Nephron (organoid): Measurements from ENCODE around the gene HTR5A.

Experiments
- H3K27ac Mint-ChIP-seq, 3 experiments: 2 replicates each; pipeline ENCODE4 v1.8.0; 2020; ENCODE audit warnings: mixed read lengths in 3 of 3, mild to moderate bottlenecking in 2 of 3, moderate library complexity in 1 of 3
- H3K27me3 Mint-ChIP-seq: 2 replicates; pipeline ENCODE4 v1.8.0; 2021; ENCODE audit warnings: low read depth, mild to moderate bottlenecking, moderate library complexity, mixed read lengths
- H3K36me3 Mint-ChIP-seq: 2 replicates; pipeline ENCODE4 v1.8.0; 2020; ENCODE audit warnings: low read depth, mixed read lengths
- H3K4me1 Mint-ChIP-seq: 2 replicates; pipeline ENCODE4 v1.8.0; 2020; ENCODE audit warnings: mixed read lengths
- H3K4me3 Mint-ChIP-seq, 3 experiments: 2 replicates each; pipeline ENCODE4 v1.8.0; 2020; ENCODE audit warnings: mild to moderate bottlenecking in 3 of 3, mixed read lengths in 3 of 3, moderate library complexity in 2 of 3
- H3K9me3 Mint-ChIP-seq: 2 replicates; pipeline ENCODE4 v1.8.0; 2020; ENCODE audit warnings: mixed read lengths
- TF ChIP-seq, protein P1 (sequence below), 3 experiments: fragments of 200-600 bp; sonication (generic); IDR thresholded peaks; one replicate each; pipeline ENCODE4 v1.5.0; 2021; ENCODE audit warnings: antibody characterized with exemption in 3 of 3; ENCODE audit not compliant: unreplicated experiment in 3 of 3

The HTR5A gene

DNA sequence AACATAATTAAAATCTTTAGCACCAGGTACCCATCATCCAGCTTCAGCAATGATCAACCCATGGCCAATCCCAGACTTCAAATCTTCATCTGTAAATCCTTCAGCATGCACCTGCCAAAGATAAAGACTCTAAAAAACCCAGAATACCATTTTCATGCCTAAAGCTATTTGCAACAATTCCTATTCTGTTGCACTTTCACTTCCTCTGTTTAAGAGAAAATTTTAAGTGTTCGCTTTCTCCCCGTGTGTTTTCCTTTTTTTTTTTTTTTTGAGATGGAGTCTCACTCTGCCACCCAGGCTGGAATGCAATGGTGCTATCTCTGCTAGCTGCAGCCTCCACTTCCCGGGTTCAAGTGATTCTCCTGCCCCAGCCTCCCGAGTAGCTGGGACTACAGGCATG lies 31.8 kb upstream of the HTR5A start:
- TF ChIP-seq, protein P1, sequence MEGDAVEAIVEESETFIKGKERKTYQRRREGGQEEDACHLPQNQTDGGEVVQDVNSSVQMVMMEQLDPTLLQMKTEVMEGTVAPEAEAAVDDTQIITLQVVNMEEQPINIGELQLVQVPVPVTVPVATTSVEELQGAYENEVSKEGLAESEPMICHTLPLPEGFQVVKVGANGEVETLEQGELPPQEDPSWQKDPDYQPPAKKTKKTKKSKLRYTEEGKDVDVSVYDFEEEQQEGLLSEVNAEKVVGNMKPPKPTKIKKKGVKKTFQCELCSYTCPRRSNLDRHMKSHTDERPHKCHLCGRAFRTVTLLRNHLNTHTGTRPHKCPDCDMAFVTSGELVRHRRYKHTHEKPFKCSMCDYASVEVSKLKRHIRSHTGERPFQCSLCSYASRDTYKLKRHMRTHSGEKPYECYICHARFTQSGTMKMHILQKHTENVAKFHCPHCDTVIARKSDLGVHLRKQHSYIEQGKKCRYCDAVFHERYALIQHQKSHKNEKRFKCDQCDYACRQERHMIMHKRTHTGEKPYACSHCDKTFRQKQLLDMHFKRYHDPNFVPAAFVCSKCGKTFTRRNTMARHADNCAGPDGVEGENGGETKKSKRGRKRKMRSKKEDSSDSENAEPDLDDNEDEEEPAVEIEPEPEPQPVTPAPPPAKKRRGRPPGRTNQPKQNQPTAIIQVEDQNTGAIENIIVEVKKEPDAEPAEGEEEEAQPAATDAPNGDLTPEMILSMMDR (IDR thresholded peaks at IDR 0.05; ENCODE audit: unreplicated experiment in 3 of 3) = no peak
- Mint-ChIP-seq H3K27me3 (peaks cover 10% of the 10 kb centered on the region), H3K9me3 (peaks cover 3% of the 10 kb centered on the region), H3K36me3 (no peaks in the 10 kb centered on the region), H3K4me1 (no peaks in the 10 kb centered on the region), H3K27ac (no peak overlapping the region), H3K4me3 (no peak overlapping the region)

DNA sequence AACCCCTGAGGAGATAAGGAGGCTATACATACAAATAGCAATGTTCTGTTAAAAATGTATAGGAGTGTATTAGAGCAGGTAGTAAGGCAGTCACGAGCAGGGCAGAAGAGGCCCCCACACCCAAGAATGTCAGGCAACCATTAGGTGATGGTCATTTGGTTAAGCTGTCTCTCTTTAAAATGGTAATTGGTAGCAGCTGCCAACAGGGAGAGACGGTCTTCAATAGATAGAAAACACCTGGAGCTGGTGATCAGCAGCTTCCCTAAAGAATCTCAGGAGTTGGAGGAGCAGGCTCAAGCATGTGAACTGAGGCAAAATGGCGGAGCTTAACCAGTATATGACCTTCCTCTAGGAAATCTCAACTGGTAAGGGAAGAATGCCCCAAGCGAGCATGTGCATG lies 26.4 kb upstream of the HTR5A start:
- Mint-ChIP-seq H3K36me3 (no peaks in the 10 kb centered on the region), H3K9me3 (no peaks in the 10 kb centered on the region), H3K27ac (no peak overlapping the region), H3K27me3 (peaks cover 10% of the 10 kb centered on the region), H3K4me1 (no peaks in the 10 kb centered on the region), H3K4me3 (no peak overlapping the region)
- TF ChIP-seq, protein P1 (IDR thresholded peaks at IDR 0.05; ENCODE audit: unreplicated experiment in 3 of 3) = no peak

DNA sequence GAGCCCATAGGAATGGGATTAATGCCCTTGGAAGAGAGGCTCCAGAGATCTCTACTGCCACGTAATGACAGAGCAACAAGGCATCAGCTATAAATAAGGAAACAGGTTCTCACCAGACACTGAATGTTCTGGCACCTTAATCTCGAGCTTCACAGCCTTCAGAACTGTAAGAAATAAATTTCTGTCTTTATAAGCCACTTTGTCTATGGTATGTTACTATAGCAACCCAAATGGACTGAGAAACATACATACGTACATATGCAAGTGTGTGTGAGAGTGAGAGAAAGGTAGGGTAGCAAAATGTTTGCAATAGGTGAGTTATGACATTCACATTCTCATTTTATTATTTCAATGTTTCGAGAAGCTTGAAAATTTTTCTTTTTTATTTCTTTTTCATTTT lies 22.1 kb upstream of the HTR5A start:
- H3K27ac Mint-ChIP-seq = no peak overlapping the region
- TF ChIP-seq, protein P1 (IDR thresholded peaks at IDR 0.05; ENCODE audit: unreplicated experiment in 3 of 3) = no peak

DNA sequence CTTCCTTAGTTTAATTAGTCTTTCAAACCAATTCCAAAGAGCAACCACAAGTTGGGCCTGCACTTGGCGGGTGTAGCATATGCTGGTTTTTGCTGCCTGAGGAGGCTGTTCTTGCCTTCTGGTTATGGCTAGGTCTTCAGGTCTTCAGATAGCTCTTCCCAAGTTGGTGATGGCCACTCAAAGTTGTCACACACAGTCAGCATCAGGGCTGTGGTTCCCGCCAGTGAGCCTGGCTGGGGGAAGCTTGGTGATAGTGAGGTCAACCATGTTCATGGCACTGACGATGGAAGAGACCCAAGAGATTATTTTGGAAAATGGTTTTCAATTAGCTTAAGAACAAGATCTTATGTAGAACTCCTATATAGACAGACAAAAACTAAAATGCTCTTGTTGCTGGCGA lies 18.8 kb upstream of the HTR5A start:
- Mint-ChIP-seq H3K4me1 (no peaks in the 10 kb centered on the region), H3K36me3 (no peaks in the 10 kb centered on the region), H3K27ac (no peak overlapping the region), H3K9me3 (no peaks in the 10 kb centered on the region), H3K4me3 (no peak overlapping the region), H3K27me3 (peaks cover 9% of the 10 kb centered on the region)
- TF ChIP-seq, protein P1 (IDR thresholded peaks at IDR 0.05; ENCODE audit: unreplicated experiment in 3 of 3) = no peak

More for the DNA sequence above, 22.1 kb upstream of the HTR5A start:
- H3K4me3 Mint-ChIP-seq = no peak overlapping the region
- H3K9me3 Mint-ChIP-seq = no peaks in the 10 kb centered on the region
- peaks cover 11% of the 10 kb centered on the region for H3K27me3 Mint-ChIP-seq
- H3K36me3 Mint-ChIP-seq = no peaks in the 10 kb centered on the region
- H3K4me1 Mint-ChIP-seq = no peaks in the 10 kb centered on the region

DNA sequence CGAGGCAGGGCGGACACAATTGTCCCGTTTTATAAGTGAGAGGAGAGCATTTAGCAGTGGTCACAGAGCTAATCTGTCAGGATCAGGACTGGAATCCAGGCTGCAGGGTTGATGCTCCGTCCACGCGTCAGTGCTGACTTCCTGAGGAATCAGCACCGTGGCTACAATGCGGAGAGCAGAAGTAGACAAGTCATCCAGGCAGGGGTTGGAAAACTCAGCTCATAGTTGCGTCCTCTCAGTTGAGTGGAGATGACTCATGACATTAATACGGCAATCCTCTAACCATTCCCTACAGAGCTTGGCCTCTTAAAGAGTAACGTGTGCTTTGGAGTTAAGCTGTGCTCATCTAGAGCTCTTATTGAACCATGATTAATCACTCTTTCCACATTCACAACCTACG lies 17.1 kb upstream of the HTR5A start:
- Mint-ChIP-seq H3K9me3 (no peaks in the 10 kb centered on the region), H3K36me3 (no peaks in the 10 kb centered on the region), H3K4me1 (no peaks in the 10 kb centered on the region), H3K27ac (no peak overlapping the region), H3K27me3 (peaks cover 16% of the 10 kb centered on the region), H3K4me3 (no peak overlapping the region)
- TF ChIP-seq, protein P1 (IDR thresholded peaks at IDR 0.05; ENCODE audit: unreplicated experiment in 3 of 3) = no peak

DNA sequence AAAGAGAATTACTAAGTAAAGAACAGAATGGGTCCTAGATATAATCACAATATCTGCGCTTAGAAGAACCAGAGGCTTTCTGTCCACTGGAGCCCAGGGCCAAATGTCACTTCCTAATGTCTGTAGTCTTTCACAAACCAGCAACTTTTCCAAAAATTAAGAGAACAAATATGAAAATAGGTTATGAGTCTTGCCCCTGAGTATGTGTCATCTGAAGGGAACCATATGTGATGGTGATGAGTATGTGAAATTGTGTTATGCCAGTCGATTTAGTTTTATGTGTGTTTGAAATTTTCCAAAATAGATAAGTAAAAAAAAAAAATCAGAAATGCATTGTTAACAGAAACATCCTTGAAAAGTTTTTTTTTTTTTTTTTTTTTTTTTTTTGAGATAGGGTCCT lies 15.4 kb upstream of the HTR5A start:
- Mint-ChIP-seq H3K36me3 (no peaks in the 10 kb centered on the region), H3K9me3 (no peaks in the 10 kb centered on the region), H3K4me1 (no peaks in the 10 kb centered on the region), H3K4me3 (no peak overlapping the region), H3K27ac (no peak overlapping the region), H3K27me3 (peaks cover 20% of the 10 kb centered on the region)
- TF ChIP-seq, protein P1 (IDR thresholded peaks at IDR 0.05; ENCODE audit: unreplicated experiment in 3 of 3) = no peak
